Caki2 (cell line): ENCODE results near the gene MSRB1. TPM values are rescaled to one million over a fixed set of nuclear protein-coding genes. Genes with fewer than 3 reads are reported as not detected.
"Not testable (repeated sequence)": the region's sequence is repeated elsewhere in the genome, so short reads cannot be mapped to it uniquely, and the experiment has no call there.

Experiments
- DNase-seq: peaks from one replicate; pipeline ENCODE4 v3.0.0-alpha.2; 2015; ENCODE audit warnings: low read depth
- in situ Hi-C: cut with HindIII; loops from 2 replicates; pipeline ENCODE4 v1.10.0; 2016; ENCODE audit warnings: low sequenced_read_pairs, low pct_unique_long_range_greater_than_20kb, mixed read lengths
- total RNA-seq: library from RNA; depleted of rRNA; stranded (reverse); fragments of >200 nt; shearing (Covaris generic); gene quantifications from 2 replicates; pipeline ENCODE4 v1.2.3, GENCODE V29; 2014; ENCODE audit warnings: low replicate concordance

The MSRB1 gene
- total RNA-seq, 1 experiment from 2014 or later: 275 TPM

DNA sequence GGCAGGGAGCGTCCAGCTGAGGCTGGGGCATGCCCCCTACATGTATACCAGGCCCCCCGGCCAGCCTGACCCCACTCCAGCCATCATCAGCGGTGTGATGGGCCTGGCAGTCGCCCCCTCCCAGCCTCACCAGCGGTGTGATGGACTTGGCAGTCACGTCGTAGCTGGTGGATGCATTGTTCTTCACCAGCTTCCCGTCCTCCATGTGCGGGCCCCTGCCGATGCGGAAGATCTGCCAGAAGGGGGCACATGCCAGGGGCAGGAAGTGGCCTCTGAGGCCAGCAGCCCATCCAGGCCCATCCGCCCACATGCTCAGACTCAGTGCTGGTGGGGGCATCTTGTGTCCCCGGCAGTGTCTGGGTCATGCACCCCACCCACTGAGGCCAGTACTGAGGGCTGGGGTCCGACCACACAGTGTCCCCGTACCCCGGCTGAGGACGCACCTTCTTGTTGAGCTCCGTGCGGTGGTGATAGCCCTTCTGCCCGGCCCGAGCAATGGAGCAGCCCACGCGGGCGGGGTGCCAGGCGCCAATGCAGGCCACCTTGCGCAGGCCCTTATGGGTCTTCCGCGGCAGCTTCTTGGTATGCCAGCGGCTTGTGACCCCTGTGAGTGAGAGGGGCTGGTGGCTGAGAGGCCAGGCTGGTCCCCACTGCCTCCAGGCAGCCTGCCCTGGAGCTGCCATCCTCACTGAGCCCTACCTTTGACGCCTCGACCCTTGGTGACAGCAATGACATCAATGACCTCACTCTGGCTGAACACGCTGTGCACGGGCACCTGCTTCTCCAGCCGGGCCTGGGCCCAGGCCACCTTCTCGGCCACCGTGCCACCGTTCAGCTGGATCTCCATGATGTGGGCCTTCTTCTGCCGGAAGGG is 3.7 kb upstream of the MSRB1 start:
- in situ Hi-C loops: no loop called here
- DNase-seq: no peak

DNA sequence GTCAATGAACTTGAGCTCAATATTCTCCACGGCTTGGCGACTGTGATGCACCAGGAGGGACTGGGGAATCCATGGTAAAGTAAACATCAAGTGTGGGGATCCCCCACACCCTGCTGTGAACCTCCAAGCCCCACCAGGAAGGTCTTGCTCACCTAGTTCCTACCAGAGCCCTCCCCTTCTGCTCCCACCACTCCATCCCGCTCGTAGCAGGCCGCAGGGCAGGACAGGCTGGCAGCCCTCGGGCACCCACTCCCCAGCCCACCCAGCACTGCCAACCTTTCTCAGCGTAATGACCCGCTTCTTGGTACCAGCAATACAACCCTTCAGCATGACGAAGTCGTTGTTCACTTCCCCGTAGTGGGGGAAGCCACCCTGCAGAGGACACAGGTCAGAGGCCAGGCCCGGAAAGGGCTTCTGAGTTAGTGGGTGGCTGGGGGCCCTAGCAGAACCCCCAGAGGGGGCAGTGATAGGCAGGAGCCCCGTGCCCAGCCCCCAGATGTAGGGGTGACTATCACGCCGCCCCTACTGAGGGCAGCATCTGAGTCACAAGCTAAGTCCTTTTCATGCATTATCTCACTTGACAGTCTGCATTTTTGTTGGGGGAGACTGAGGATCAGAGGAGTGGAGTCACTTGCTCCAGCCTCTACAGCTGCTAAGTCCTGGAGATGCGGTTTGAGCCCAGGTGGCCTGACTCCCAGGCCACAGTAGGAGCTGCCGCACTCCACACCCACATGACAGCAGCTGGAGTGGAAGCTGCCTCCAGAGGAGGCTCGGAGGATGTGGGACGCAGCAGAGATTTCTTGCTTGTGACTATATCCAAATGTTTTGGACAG is 2.8 kb upstream of the MSRB1 start:
- in situ Hi-C loops: no loop called here
- DNase-seq: no peak

DNA sequence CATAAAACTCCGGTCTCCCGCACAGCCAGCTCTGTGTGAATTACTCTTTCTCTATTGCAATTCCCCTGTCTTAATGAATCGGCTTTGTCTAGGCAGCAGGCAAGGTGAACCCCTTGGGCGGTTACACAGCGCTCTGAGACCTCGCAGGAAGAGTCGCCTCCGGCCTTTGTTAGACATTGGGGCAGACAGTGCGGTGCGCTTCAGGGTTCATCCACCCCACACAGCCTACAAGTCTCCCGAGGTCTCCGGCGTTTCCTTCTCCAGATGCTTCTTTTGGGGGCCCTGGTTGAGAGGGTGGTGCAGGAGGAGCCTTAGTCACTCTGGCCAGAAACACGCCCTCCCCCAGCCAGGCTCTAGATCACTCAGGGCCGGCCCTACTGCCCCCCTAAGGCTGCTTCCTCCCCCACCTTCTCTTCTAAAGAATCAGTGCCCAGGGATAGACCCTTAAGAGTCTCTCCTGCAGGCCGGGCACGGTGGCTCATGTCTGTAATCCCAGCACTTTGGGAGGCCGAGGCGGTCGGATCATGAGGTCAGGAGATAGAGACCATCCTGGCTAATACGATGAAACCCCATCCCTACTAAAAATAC is 1.7 kb upstream of the MSRB1 start:
- no peak for DNase-seq
- in situ Hi-C loops: no loop called here

DNA sequence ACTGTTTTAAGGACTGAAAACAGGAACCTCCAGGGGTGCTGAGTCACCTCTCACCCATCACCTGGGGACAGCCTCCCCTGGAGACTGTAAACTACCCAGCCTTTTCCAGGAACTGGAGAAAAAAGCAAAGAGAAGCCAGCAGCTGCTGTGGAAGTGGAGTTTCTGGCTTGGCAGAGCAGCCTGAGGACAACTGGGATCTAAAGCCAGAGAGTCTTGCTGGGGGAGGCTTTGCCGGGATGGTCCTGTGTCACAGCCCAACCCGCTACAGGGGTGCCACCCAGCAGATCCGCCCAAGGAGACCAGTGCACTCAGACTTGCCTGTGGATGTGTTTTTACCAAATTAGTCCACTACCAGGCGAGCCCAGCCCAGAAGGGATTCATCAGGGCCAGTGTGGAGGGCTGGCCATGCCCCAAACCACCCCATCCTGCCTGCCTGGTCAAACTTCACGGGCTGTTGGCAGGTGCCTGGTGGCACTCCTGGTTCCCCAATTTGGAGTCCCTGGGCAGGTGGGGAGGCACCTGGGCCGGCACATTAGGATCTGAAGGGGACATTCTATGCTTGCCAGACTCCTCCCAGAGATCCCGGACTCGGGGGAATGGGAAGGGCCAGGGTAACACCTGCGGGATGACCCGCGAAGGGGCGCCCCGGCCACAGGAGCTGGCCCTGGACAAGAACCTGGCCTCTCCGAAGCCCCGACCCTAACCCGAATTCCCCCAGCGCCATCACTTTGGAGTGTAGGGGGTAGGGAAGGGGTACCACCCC is 771 bp downstream of the MSRB1 start:
- in situ Hi-C loops: no loop called here
- peak; percentile 59 for DNase-seq

DNA sequence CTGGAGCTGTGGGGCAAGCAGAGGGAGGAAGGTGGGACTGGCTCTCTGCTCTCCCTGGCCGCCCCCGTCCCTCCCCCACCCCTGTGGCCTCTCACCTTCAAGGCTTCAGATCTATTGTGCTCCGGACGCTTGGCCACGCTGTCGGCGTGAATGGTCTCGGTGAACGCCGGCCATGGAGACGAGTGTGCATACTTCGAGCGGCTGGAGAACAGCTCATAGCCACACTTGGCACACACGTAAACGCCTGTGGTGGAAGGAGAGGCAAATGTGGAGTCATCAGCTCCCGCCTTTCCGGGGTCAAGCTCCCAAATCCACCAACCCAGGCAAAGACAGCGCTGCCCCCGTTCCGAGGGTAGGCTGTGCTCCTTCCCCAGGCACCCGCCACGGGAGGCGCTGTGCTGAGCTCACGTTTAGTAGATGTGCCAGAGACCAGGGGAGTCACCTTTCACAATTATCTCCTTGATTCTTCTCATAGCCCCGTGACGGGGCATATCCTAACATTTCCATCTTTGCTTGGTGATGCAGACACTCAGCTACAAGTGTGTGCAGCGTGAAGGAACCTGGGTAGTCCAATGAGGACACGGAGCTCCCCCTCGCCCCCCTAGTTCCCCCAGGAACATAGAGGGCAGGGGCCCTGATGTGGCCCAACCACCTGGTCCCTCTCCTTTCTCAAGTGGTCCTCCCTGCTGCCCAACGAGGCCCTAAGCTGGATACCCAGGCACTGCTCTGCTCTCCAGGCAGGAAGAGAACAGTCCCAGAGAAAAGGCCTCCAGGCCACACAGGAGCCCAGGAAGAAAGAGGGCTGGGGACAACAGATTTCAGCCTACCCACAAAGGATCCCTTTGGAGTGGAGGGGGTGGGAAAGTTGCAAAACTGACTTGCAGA is 1.6 kb downstream of the MSRB1 start:
- in situ Hi-C loops: no loop called here
- peak; percentile 97 for DNase-seq

DNA sequence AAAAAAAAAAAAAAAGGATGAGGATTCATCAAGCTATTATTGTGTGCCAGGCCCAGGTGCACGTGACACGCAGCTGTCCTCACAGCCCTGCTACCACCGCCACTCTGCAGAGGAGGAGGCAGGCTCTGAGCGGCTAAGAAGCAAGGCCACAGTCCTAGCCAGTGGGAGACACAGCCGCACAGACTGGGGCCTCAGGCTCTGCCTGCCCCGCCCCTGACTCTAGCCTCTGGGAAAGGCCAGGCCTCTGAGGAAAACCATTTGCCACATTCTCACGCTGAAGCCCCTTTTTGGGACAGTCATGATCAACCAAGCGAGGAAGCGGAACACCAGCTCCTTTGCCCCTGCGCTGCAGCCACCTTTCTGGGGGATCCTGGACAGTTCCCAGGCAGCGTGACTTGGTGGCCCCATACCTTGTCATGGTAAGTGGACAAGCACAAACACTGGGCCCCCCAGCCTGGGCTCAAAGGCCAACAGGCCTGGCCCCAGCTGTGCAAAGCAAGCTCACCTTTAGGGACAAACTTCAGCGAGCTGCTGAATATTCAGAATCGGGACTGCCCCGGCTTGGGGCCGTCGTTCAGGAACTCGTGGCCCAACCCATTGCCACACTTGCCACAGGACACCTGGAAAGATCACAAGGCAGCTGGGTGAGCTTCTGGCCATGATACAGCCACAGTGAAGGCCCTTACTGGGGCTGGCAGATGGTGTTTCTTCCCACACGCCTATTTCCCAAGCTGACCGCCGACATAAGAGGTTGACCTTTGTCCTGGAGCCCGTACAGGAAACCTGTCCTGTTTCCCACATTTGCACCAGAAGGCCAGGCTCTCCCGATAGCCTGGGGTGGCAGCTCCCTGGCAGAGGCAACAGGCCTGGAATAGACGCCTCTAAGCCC is 2.5 kb downstream of the MSRB1 start:
- in situ Hi-C loops: no loop called here
- peak; percentile 98 for DNase-seq

DNA sequence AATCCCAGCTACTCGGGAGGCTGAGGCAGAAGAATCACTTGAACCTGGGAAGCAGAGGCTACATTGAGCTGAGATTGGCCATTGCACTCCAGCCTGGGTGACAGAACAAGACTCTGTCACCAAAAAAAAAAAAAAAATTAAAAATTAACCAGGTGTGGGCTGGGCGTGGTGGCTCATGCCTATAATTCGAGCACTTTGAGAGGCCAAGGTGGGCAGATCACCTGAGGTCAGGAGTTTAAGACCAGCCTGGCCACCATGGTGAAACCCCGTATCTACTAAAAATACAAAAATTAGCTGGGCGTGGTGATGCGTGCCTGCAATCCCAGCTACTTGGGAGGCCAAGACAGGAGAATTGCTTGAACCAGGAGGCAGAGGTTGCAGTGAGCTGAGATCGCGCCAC is 3.2 kb downstream of the MSRB1 start:
- DNase-seq, in situ Hi-C loops: not testable (repeated sequence)

DNA sequence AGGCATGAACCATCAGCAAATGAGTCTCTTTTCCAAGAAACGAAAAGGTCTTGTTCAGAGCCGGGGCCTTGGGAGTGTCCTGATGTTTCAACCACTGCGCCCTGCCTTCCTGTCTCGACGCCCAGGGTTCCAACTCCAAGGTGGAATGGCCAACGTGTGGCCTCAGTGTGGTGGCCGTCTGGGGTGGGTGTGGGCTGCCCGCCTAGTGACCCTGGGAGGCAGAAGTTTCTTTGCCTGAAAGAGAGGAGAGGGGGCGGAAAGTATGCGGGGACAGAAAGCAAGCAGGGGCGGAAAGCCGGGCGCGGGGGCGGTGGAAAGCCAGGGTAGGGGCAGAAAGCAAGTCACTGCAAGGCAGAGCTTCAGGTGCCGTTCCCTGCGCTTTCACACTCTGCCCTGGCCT is 4.1 kb downstream of the MSRB1 start:
- in situ Hi-C loops: no loop called here
- DNase-seq: no peak

DNA sequence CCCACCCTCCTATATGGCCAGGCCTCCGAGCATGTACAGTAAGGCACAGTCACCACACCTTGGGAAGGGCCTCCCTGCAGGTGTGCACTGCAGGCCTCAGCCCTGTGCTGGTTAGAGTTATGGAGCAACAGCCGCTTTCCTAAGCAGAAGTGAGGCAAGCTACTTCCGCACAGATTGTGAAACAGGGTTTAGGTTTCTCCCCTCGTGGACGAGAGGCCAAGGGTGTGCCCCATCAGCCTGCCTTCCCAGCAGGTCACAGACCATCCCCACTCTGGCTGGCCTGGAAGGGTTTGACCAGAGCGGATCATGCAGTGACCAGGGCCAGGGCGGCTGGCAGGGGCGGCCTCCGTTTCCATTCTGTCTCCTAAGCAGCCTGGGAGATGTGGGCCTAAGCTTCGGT is 4.7 kb downstream of the MSRB1 start:
- in situ Hi-C loops: no loop called here
- no peak for DNase-seq

DNA sequence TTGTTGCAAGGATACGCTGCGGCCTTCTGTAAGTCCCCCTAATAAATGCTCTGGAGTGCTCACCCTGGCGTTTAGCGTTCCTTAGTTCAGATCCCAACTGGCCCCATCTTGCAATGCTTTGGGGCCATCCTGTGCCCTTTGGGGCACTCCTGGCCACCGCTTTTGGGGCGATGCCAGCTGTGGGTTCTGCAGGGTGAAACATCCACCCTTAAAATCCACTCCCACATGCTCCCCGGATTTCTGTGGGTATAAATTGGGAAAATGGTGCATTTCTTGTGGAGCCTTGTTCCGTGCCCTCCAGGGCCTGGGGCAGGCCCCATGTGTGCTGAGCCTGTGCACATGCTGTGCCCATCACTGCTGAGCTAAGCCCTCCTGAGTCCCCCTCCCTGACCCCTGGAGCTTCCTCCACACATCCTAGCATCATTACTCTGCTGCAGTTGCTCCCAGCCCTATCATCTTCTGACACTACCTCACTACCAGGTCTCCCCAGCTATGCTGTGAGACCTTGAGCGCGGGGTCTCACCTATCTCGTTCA is 6.0 kb downstream of the MSRB1 start:
- in situ Hi-C loops: no loop called here
- DNase-seq: no peak

DNA sequence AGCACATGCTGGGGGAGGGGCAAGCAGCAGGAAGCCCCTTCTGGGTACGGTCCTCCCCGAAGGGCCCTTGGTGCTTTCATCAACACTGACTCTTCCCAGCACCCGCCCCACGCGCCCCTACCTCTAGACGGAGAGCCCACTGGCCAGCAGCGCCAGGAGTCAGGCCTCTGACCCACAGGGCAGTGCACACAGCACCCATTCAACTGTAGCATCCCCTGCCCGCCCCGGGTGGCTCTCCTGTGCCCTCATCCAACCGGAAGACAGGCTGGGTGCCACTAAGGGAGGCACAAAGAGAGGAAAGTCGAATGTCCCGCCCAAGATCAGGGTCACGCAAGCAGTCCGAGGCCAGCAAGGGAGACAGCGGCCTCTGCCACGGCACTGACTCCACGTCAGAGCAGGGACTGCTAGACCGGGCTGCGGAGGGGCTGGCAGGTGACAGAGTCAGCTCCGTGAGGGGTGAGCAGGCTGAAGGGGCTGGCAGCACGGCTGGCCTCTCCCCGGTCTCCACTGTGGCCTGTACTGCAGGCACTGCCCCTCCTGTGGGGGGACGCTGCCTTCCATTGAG is 9.8 kb downstream of the MSRB1 start:
- DNase-seq: no peak
- in situ Hi-C loops: no loop called here

DNA sequence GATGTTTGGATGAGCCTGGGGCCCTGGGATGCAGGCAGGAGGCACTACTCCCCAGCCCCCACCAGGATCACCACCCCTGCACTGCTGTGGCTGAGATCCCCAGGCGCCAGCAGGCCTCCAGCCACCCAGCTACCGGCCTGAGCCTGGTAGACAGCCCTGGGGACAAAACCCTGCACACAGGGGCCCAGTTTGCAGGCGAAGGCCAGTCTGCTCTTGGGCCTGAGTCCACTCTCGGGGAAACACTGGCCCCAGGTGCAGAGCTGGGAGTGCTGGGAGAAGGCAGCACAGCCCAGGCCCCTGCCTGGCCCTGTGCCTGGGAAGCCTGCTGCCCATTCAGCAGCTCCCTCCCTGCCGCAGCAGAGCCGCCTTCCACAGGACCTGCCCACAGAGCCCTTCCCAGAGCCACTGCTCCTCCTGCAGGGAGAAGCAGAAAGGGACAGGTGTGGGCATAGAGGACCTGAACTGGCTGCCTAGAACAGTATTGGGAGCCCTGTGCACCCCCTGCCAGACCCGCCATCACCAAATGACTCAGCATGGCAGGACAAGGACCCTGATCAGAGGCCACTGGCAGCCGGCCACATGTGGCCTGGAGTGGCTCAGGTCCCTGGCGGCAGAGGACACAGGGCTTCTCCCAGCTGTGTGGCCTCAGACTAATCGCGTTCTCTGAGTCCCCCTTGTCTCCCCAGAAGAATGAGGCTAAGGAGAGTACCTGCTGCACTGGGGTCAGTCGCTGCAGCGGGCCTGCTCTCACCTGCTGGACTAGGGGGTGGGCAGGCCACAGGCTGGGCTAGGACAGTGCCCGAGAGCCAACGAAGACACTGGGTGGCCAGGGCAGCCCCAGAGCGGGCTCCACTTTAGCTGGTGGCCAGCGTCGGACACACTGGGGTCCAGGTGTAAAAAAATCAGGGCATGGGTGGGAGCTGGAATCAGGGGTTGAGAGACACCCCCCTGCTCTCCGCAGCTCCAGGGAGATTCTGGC is 10.7 kb downstream of the MSRB1 start:
- peak; percentile 71 for DNase-seq
- in situ Hi-C loops: no loop called here

DNA sequence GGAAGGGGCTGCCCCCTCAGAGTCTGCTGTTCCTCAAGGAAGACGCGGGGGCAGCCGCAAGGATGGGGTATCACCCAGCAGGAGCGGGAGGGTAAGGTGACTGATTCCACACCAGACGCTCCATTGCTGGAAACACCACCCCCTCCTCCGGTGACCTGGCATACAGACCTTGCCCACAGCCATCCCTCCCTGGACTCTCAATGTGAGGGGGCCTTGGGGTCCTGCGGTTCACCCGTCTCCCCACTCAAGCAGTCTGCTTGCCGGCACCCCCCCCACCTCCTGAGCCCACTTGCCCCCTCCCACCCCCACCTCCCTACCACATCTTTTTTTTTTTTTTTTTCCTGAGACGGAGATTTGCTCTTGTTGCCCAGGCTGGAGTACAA is 12.7 kb downstream of the MSRB1 start:
- DNase-seq: no peak
- in situ Hi-C loops: no loop called here

DNA sequence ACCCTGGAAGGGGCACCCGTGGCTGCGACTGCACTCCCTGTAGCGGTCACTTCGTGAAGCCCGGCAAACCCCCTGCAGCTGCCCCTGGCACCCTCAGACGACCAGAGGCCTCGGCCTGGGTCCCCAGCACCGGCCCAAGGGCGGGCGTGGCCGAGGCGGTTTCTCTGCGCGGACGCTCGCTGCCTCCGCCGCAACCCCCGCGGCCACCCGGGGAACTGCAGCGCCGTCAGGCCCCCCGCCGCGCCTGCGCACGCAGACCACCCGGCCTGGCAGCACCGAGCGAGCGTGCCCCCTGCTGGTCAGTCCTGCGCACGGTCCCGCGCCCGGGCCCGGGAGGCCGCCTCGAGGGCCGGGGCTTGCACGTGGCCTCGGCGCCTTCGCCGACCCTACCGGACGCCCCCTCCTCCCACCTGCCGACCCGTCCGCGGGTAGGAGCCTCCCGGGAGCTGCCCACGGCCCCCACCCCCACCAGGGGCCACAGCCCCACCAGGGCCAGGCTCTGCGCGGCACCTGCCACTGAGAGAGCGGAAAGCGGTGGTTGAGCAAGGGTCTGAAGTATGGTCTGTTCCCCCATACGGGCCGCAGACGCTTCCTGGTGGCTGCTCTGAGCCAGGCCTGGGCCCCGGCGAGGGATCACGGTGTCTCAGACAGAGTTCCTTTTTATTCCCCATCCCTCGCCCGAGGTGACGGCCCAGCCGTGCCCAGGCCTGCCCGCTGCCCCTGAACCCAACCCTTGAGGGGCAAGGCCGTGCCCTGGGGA is 13.2 kb downstream of the MSRB1 start:
- peak; percentile 83 for DNase-seq
- in situ Hi-C loops: no loop called here
